ENCODE results near the gene FGFR2. TPM values are rescaled to one million over a fixed set of nuclear protein-coding genes. Genes with fewer than 3 reads are reported as not detected.

Gene FGFR2
- total RNA-seq, 1 donor from 2014 or later = 4.5 TPM

- no peak for DNase-seq (ENCODE audit: low read depth)
- Histone ChIP-seq H3K4me3 (ENCODE audit: low read depth, low read length) (no peak overlapping the region), H3K27me3 (ENCODE audit: control insufficient read depth, insufficient read depth, low read length) (peaks cover 3% of the 10 kb centered on the region), H3K36me3 (ENCODE audit: control insufficient read depth, insufficient read depth, low read length) (no peaks in the 10 kb centered on the region)
- no peak for TF ChIP-seq CTCF (IDR thresholded peaks at IDR 0.05; ENCODE audit: insufficient read depth, low read length, poor library complexity, severe bottlenecking)
These were observed 128.2 kb downstream of the FGFR2 start for GRCh38 chr10:121469797-121470606.

GRCh38 chr10:121468726-121469125 is 129.5 kb downstream of the FGFR2 start:
- no peaks in the 10 kb centered on the region for H3K36me3 ChIP-seq (ENCODE audit: control insufficient read depth, insufficient read depth, low read length)
- DNase-seq (ENCODE audit: low read depth) = no peak
- H3K4me3 ChIP-seq (ENCODE audit: low read depth, low read length) = no peak overlapping the region
- TF ChIP-seq CTCF (IDR thresholded peaks at IDR 0.05; ENCODE audit: insufficient read depth, low read length, poor library complexity, severe bottlenecking) = no peak
- peaks cover 3% of the 10 kb centered on the region for H3K27me3 ChIP-seq (ENCODE audit: control insufficient read depth, insufficient read depth, low read length)

- DNase-seq (ENCODE audit: low read depth) = no peak
- Histone ChIP-seq H3K27me3 (ENCODE audit: control insufficient read depth, insufficient read depth, low read length) (peaks cover 3% of the 10 kb centered on the region), H3K36me3 (ENCODE audit: control insufficient read depth, insufficient read depth, low read length) (no peaks in the 10 kb centered on the region), H3K4me3 (ENCODE audit: low read depth, low read length) (no peak overlapping the region)
- no peak for TF ChIP-seq CTCF (IDR thresholded peaks at IDR 0.05; ENCODE audit: insufficient read depth, low read length, poor library complexity, severe bottlenecking)
These were observed 131.8 kb downstream of the FGFR2 start for GRCh38 chr10:121466424-121466823.

GRCh38 chr10:121465215-121465614 is 133.0 kb downstream of the FGFR2 start:
- Histone ChIP-seq H3K4me3 (ENCODE audit: low read depth, low read length) (no peak overlapping the region), H3K27me3 (ENCODE audit: control insufficient read depth, insufficient read depth, low read length) (peaks cover 3% of the 10 kb centered on the region), H3K36me3 (ENCODE audit: control insufficient read depth, insufficient read depth, low read length) (no peaks in the 10 kb centered on the region)
- no peak for TF ChIP-seq CTCF (IDR thresholded peaks at IDR 0.05; ENCODE audit: insufficient read depth, low read length, poor library complexity, severe bottlenecking)
- no peak for DNase-seq (ENCODE audit: low read depth)

- TF ChIP-seq CTCF (IDR thresholded peaks at IDR 0.05; ENCODE audit: insufficient read depth, low read length, poor library complexity, severe bottlenecking) = no peak
- Histone ChIP-seq H3K4me3 (ENCODE audit: low read depth, low read length) (no peak overlapping the region), H3K36me3 (ENCODE audit: control insufficient read depth, insufficient read depth, low read length) (no peaks in the 10 kb centered on the region), H3K27me3 (ENCODE audit: control insufficient read depth, insufficient read depth, low read length) (peaks cover 3% of the 10 kb centered on the region)
- DNase-seq (ENCODE audit: low read depth) = no peak
These were observed 133.7 kb downstream of the FGFR2 start for GRCh38 chr10:121464517-121464916.

GRCh38 chr10:121462955-121463354 is 135.3 kb downstream of the FGFR2 start:
- TF ChIP-seq CTCF (IDR thresholded peaks at IDR 0.05; ENCODE audit: insufficient read depth, low read length, poor library complexity, severe bottlenecking) = no peak
- H3K4me3 ChIP-seq (ENCODE audit: low read depth, low read length) = no peak overlapping the region
- no peaks in the 10 kb centered on the region for H3K27me3 ChIP-seq (ENCODE audit: control insufficient read depth, insufficient read depth, low read length)
- no peaks in the 10 kb centered on the region for H3K36me3 ChIP-seq (ENCODE audit: control insufficient read depth, insufficient read depth, low read length)
- DNase-seq (ENCODE audit: low read depth) = no peak

Measured in kidney epithelial cell (primary cell).